ENCODE measurements around the gene UBE2J1.

The UBE2J1 gene

DNA sequence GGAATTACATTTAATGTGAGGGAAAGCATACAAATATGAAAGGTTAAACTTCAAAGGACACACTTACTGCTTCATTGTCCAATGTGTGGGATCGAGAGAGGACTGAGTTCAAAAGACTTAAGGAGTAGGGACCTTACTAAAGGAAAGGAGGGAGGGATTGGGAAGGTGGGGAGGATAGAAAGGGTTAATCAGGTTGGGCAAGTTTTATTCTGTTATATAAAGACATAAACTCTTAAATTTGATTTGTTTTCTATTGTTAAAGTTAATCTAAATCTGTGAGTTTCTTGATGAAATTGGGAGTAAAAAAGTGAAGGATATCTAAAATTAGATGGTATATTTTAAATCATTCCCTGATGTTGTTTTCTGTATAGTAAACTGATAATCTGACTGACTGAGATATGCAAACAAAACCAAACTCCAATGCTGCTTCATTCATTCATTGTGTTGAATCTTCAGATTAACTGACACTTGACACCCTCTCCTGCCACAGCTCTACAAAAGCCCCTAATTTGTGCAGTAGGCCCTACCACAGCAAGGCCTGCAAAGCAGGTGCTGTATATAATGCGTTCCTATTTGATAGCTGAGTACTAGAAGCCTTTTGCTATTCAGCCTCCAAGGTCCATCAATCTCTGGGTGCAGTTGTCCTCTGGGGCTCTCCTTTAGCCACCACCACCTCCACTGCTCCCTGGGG is 1.3 kb upstream of the UBE2J1 start:
- TF ChIP-seq ZNF565 (CRISPR knock-in tag; conservative IDR thresholded peaks at IDR 0.05; ENCODE audit: low read depth) (no peak), ESRRG (CRISPR knock-in tag; IDR thresholded peaks at IDR 0.05) (no peak), CSDC2 (CRISPR knock-in tag; IDR thresholded peaks at IDR 0.05) (no peak), ISL1 (CRISPR knock-in tag; IDR thresholded peaks at IDR 0.05) (no peak), SNAI2 (CRISPR knock-in tag; IDR thresholded peaks at IDR 0.05) (no peak), PPARA (CRISPR knock-in tag; IDR thresholded peaks at IDR 0.05; ENCODE audit: borderline replicate concordance) (no peak), GLIS3 (CRISPR knock-in tag; IDR thresholded peaks at IDR 0.05) (no peak)
- ATAC-seq: no peak

DNA sequence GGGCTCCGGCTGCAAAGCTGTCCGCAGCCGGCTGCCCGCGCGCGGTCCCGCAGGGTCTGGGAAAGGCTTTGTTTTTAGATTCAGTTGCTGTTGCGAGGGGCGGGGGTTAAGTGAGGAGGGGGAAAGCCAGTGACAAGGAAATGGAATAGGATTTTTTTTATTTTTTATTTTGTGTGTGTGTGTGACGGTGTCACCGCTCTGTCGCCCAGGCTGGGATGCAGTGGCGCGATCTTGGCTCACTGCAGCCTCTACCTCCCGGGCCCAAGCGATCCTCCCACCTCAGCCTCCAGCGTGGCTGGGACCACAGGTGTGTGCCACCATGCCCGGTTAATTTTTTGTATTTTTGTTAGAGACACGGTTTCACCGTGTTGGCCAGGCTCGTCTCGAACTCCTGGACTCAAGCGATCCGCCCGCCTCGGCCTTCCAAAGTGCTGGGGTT is 615 bp upstream of the UBE2J1 start:
- TF ChIP-seq, protein P1, sequence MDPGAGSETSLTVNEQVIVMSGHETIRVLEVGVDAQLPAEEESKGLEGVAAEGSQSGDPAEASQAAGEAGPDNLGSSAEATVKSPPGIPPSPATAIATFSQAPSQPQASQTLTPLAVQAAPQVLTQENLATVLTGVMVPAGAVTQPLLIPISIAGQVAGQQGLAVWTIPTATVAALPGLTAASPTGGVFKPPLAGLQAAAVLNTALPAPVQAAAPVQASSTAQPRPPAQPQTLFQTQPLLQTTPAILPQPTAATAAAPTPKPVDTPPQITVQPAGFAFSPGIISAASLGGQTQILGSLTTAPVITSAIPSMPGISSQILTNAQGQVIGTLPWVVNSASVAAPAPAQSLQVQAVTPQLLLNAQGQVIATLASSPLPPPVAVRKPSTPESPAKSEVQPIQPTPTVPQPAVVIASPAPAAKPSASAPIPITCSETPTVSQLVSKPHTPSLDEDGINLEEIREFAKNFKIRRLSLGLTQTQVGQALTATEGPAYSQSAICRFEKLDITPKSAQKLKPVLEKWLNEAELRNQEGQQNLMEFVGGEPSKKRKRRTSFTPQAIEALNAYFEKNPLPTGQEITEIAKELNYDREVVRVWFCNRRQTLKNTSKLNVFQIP (CRISPR knock-in tag; IDR thresholded peaks at IDR 0.05; ENCODE audit: borderline replicate concordance, low read depth): no peak
- TF ChIP-seq ZNF8 (CRISPR knock-in tag; IDR thresholded peaks at IDR 0.05) (no peak), BACH2 (CRISPR knock-in tag; IDR thresholded peaks at IDR 0.05; ENCODE audit: borderline replicate concordance) (no peak), ZC3H10 (CRISPR knock-in tag; IDR thresholded peaks at IDR 0.05) (no peak), RARB (CRISPR knock-in tag; IDR thresholded peaks at IDR 0.05) (no peak), ZNF565 (CRISPR knock-in tag; conservative IDR thresholded peaks at IDR 0.05; ENCODE audit: low read depth) (no peak), ZNF70 (CRISPR knock-in tag; IDR thresholded peaks at IDR 0.05) (no peak), TOX (CRISPR knock-in tag; IDR thresholded peaks at IDR 0.05; ENCODE audit: borderline replicate concordance) (no peak), PPARA (CRISPR knock-in tag; IDR thresholded peaks at IDR 0.05; ENCODE audit: borderline replicate concordance) (no peak), ZFP30 (CRISPR knock-in tag; IDR thresholded peaks at IDR 0.05) (no peak), ESRRG (CRISPR knock-in tag; IDR thresholded peaks at IDR 0.05) (no peak), GLIS3 (CRISPR knock-in tag; IDR thresholded peaks at IDR 0.05) (no peak), SNAI2 (CRISPR knock-in tag; IDR thresholded peaks at IDR 0.05) (no peak), ISL1 (CRISPR knock-in tag; IDR thresholded peaks at IDR 0.05) (no peak)
- TF ChIP-seq, protein P2, sequence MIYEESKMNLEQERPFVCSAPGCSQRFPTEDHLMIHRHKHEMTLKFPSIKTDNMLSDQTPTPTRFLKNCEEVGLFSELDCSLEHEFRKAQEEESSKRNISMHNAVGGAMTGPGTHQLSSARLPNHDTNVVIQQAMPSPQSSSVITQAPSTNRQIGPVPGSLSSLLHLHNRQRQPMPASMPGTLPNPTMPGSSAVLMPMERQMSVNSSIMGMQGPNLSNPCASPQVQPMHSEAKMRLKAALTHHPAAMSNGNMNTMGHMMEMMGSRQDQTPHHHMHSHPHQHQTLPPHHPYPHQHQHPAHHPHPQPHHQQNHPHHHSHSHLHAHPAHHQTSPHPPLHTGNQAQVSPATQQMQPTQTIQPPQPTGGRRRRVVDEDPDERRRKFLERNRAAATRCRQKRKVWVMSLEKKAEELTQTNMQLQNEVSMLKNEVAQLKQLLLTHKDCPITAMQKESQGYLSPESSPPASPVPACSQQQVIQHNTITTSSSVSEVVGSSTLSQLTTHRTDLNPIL (CRISPR knock-in tag; IDR thresholded peaks at IDR 0.05; ENCODE audit: low read depth): no peak
- TF ChIP-seq, protein P3, sequence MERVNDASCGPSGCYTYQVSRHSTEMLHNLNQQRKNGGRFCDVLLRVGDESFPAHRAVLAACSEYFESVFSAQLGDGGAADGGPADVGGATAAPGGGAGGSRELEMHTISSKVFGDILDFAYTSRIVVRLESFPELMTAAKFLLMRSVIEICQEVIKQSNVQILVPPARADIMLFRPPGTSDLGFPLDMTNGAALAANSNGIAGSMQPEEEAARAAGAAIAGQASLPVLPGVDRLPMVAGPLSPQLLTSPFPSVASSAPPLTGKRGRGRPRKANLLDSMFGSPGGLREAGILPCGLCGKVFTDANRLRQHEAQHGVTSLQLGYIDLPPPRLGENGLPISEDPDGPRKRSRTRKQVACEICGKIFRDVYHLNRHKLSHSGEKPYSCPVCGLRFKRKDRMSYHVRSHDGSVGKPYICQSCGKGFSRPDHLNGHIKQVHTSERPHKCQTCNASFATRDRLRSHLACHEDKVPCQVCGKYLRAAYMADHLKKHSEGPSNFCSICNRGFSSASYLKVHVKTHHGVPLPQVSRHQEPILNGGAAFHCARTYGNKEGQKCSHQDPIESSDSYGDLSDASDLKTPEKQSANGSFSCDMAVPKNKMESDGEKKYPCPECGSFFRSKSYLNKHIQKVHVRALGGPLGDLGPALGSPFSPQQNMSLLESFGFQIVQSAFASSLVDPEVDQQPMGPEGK (CRISPR knock-in tag; IDR thresholded peaks at IDR 0.05; ENCODE audit: borderline replicate concordance): no peak
- ATAC-seq: no peak

DNA sequence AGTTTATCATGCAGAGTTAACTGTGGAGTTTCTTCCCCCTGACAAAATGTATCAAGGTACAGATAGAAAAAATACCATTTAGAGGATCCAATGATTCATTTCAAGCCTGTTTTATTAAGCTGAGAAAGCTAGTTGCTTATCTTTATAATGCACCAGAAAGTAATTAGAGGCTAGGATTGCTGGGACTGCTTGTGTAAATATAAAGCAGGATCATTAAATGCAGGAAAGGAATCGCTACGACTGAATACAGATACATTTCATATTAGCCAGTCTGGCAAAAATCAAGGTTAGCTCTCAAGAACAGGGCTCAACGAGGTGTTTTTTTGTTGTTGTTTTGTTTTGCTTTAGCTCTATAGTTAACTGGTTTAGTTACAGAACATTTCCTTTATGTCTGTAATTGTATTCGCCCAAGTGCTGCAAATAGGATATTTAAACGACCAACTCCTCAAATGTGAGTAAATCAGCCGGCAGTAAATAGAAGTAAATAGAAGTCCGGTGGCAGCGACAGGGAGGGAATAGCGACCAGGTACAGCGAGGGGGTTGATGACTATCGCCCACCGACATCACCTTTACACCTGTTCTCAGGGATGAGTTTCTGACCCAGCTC is 748 bp downstream of the UBE2J1 start:
- TF ChIP-seq SNAI2 (CRISPR knock-in tag; IDR thresholded peaks at IDR 0.05) (no peak), PPARA (CRISPR knock-in tag; IDR thresholded peaks at IDR 0.05; ENCODE audit: borderline replicate concordance) (no peak), ZFP30 (CRISPR knock-in tag; IDR thresholded peaks at IDR 0.05) (no peak)
- TF ChIP-seq, protein P2 (CRISPR knock-in tag; IDR thresholded peaks at IDR 0.05; ENCODE audit: low read depth): no peak
- TF ChIP-seq, protein P3 (CRISPR knock-in tag; IDR thresholded peaks at IDR 0.05; ENCODE audit: borderline replicate concordance): no peak
- no peak; the same call in 2 of the 3 replicates for ATAC-seq

Data from SK-N-SH treated with all-trans-retinoic acid at 6 μM for 48 hours (cell line).